ENCODE data around the gene JARID2.

- TF ChIP-seq CTCF (IDR thresholded peaks at IDR 0.05 in 2 of 3, conservative IDR thresholded peaks at IDR 0.05 in 1 of 3; ENCODE audit: borderline replicate concordance in 1 of 3, insufficient read depth in 1 of 3, low read depth in 2 of 3, low read length in 2 of 3) (no peak), SIN3A (IDR thresholded peaks at IDR 0.05; ENCODE audit: low read depth) (no peak), POLR2A (IDR thresholded peaks at IDR 0.05; ENCODE audit: borderline replicate concordance, extremely low read depth, insufficient read depth, insufficient read length) (no peak), MAX (IDR thresholded peaks at IDR 0.05) (no peak), FOSL1 (IDR thresholded peaks at IDR 0.05; ENCODE audit: low read depth) (no peak), EZH2 (IDR thresholded peaks at IDR 0.05) (no peak), EZH2phosphoT487 (IDR thresholded peaks at IDR 0.05; ENCODE audit: borderline replicate concordance) (no peak), YY1 (IDR thresholded peaks at IDR 0.05; ENCODE audit: extremely low read depth, insufficient replicate concordance, low read depth, low read length) (no peak), ELF1 (IDR thresholded peaks at IDR 0.05; ENCODE audit: borderline replicate concordance, low read depth) (no peak), CBX3 (IDR thresholded peaks at IDR 0.05; ENCODE audit: low read depth) (no peak), TCF7L2 (IDR thresholded peaks at IDR 0.05; ENCODE audit: borderline replicate concordance, extremely low read depth, insufficient read depth, insufficient read length) (no peak)
Observed at GRCh38 chr6:15242937-15243614, 2.8 kb upstream of the JARID2 start.
